Heart left ventricle (tissue), 13 donors: ENCODE data around the gene GGA2.

ENCODE experiments used
- CTCF ChIP-seq, 12 donors: fragments of 200-600 bp; sonication (generic) in 4 of 12; IDR thresholded peaks; one replicate each; pipeline versions ENCODE4 v1.5.0 to v1.8.0; 2018 to 2022; ENCODE audit warnings: antibody characterized with exemption in 12 of 12, mild to moderate bottlenecking in 5 of 12
- POLR2A ChIP-seq, 2 donors: fragments of 450-650 bp; IDR thresholded peaks; one replicate each; pipeline ENCODE4 v1.6.1; 2017; ENCODE audit warnings: antibody characterized with exemption in 2 of 2, mild to moderate bottlenecking in 2 of 2, moderate library complexity in 2 of 2
- donor health status: ischemic (EF 13 %, LVEDD 7.1; RV severe dilation, severe dysfunction).
- donor health status: DM: no; HTN: yes; CAD: no.
- donor health status: DM: no; HTN: no; CAD: no.
- donor health status: ischemic (EF 25% LVEDD 6.9; RV normal size, moderate dysfunction).
- donor health status: ischemic (EF 25% LVEDD 5.7; RV mildly dilated, moderate dysfunction).
- donor health status: ischemic (EF 35%, LVEDD 5.7; RV mildly dilated, moderate dysfunction).
- donor health status: nonischemic (EF 11% LVEDD 7.7; RV severe dilation, severe dysfunction).
- donor health status: DM: yes; HTN: yes; CAD: no.
- donor health status: PGD.
- donor health status: ischemic (EF 29% LVEDD 5.4; RV normal size, mild dysfunction).
- donor health status: nonischemic (EF 23%, LVEDD 6.1; RV moderate dilation, normal function).

- TF ChIP-seq CTCF (IDR thresholded peaks at IDR 0.05): no peak
- no peak for TF ChIP-seq POLR2A (IDR thresholded peaks at IDR 0.05)
Measured at GRCh38 chr16:23512168-23512695, 1.9 kb upstream of the GGA2 start.
